B cell (primary cell): Measurements from ENCODE around the gene SPEN. TPM values are rescaled to one million over a fixed set of nuclear protein-coding genes. Genes with fewer than 3 reads are reported as not detected.

Experiments
- ATAC-seq: fragments of 200-7000 bp; cut with Tn5 transposase; one replicate; pipeline ENCODE4 v1.10.0; 2021; ENCODE audit warnings: low read depth, mild to moderate bottlenecking, moderate number of reproducible peaks, moderate library complexity
- CTCF ChIA-PET: fragments of 350-600 bp; sonication (Branson Sonifier 250); formaldehyde crosslinking; loops from one replicate; lab custom pipeline; 2021; ENCODE audit warnings: antibody characterized with exemption, inconsistent platforms; lab: Charles Lee
- POLR2A ChIA-PET: fragments of 350-600 bp; sonication (Branson Sonifier 250); formaldehyde crosslinking; loops from one replicate; lab custom pipeline; 2021; ENCODE audit warnings: antibody characterized with exemption; lab: Charles Lee
- DNase-seq: peaks from one replicate; pipeline ENCODE4 v3.0.0; 2013
- H2AFZ ChIP-seq: 2 replicates; pipeline ENCODE4 v1.6.1; 2012; ENCODE audit warnings: mild to moderate bottlenecking, low read depth, low read length; ENCODE audit not compliant: insufficient read depth, poor library complexity, severe bottlenecking
- H3K27ac ChIP-seq, 2 donors: 1 replicate in 1 of 2; 2 replicates in 1 of 2; pipeline ENCODE4 v1.5.1; 2012 to 2013; ENCODE audit warnings: low read length in 2 of 2, mild to moderate bottlenecking in 2 of 2, moderate library complexity in 1 of 2
- H3K27me3 ChIP-seq, 4 experiments: fragments of 200-600 bp in 1 of 4; sonication (generic) in 1 of 4; replicated peaks in 1 of 4; 1 replicate in 2 of 4; 2 replicates in 2 of 4; pipeline versions ENCODE4 v1.6.1 to v1.7.0; 2013 to 2016; ENCODE audit warnings: low read length in 3 of 4, mild to moderate bottlenecking in 2 of 4, mixed read lengths in 1 of 4, moderate library complexity in 1 of 4; ENCODE audit not compliant: insufficient read depth in 4 of 4, control insufficient read depth in 3 of 4; ENCODE audit errors: control extremely low read depth in 1 of 4
- H3K36me3 ChIP-seq, 2 experiments: replicated peaks in 1 of 2; 1 replicate in 1 of 2; 2 replicates in 1 of 2; pipeline versions ENCODE4 v1.6.1 to v1.7.1; 2013; ENCODE audit warnings: low read length in 1 of 2; ENCODE audit not compliant: insufficient read depth in 2 of 2, control insufficient read depth in 1 of 2; ENCODE audit errors: control extremely low read depth in 1 of 2, extremely low read depth in 1 of 2
- H3K4me1 ChIP-seq, 2 donors: fragments of 200-600 bp in 1 of 2; sonication (generic) in 1 of 2; 1 replicate in 1 of 2; 2 replicates in 1 of 2; pipeline versions ENCODE4 v1.5.1 to v1.6.1; 2013 to 2017; ENCODE audit warnings: low read length in 2 of 2; ENCODE audit not compliant: control insufficient read depth in 2 of 2, insufficient read depth in 2 of 2
- H3K4me2 ChIP-seq: replicated peaks from 2 replicates; pipeline ENCODE3; 2012; ENCODE audit warnings: mild to moderate bottlenecking, low read depth, low read length; ENCODE audit not compliant: poor library complexity, severe bottlenecking
- H3K4me3 ChIP-seq, 5 experiments: fragments of 200-600 bp in 1 of 5; sonication (generic) in 1 of 5; 1 replicate in 3 of 5; 2 replicates in 2 of 5; pipeline versions ENCODE4 v1.5.1 to v1.7.0; 2011 to 2016; ENCODE audit warnings: low read length in 4 of 5, mild to moderate bottlenecking in 4 of 5, low read depth in 2 of 5, control low read depth in 1 of 5, moderate library complexity in 1 of 5; ENCODE audit not compliant: insufficient read depth in 1 of 5; ENCODE audit errors: control extremely low read depth in 1 of 5, extremely low read depth in 1 of 5
- H3K79me2 ChIP-seq: fragments of 200-600 bp; sonication (generic); one replicate; pipeline ENCODE4 v1.6.0; 2016; ENCODE audit warnings: low read length; ENCODE audit not compliant: control insufficient read depth, insufficient read depth
- H3K9ac ChIP-seq: fragments of 200-600 bp; sonication (generic); 2 replicates; pipeline ENCODE4 v1.6.1; 2017; ENCODE audit warnings: mild to moderate bottlenecking, low read length, moderate library complexity
- H3K9me3 ChIP-seq, 3 donors: one replicate each; pipeline versions ENCODE4 v1.6.1 to v1.7.1; 2013; ENCODE audit warnings: low read length in 2 of 3; ENCODE audit not compliant: control insufficient read depth in 2 of 3, insufficient read depth in 1 of 3; ENCODE audit errors: control extremely low read depth in 1 of 3
- H4K20me1 ChIP-seq: 2 replicates; pipeline ENCODE4 v1.6.0; 2012; ENCODE audit warnings: mild to moderate bottlenecking, low read length; ENCODE audit not compliant: insufficient read depth, control insufficient read depth, poor library complexity, severe bottlenecking
- H3K27ac Mint-ChIP-seq: one replicate; pipeline ENCODE4 v1.8.0; 2021; ENCODE audit warnings: mixed read lengths
- H3K27me3 Mint-ChIP-seq: one replicate; pipeline ENCODE4 v1.8.0; 2021; ENCODE audit warnings: mixed read lengths
- H3K4me1 Mint-ChIP-seq: one replicate; pipeline ENCODE4 v1.8.0; 2021; ENCODE audit warnings: mixed read lengths
- H3K4me3 Mint-ChIP-seq: one replicate; pipeline ENCODE4 v1.8.0; 2021; ENCODE audit warnings: mixed read lengths
- H3K9me3 Mint-ChIP-seq: one replicate; pipeline ENCODE4 v1.8.0; 2022; ENCODE audit warnings: mixed read lengths; ENCODE audit not compliant: insufficient read depth
- EZH2 ChIP-seq: IDR thresholded peaks from 2 replicates; pipeline ENCODE4 v1.6.1; 2012; ENCODE audit warnings: borderline replicate concordance, low read depth, mild to moderate bottlenecking, moderate library complexity, low read length; ENCODE audit not compliant: insufficient read depth, poor library complexity, severe bottlenecking
- WGBS: methylation state at CpG from one replicate; pipeline ENCODE4 v1.1.5; 2013; ENCODE audit warnings: missing lambda C conversion rate; ENCODE audit not compliant: insufficient coverage; 5-methylcytosine and 5-hydroxymethylcytosine counted together
- intact Hi-C: fragments of 100-400 bp; cut with micrococcal nuclease; formaldehyde crosslinking; loops from one replicate; pipeline ENCODE4 v1.10.0; 2022
- polyA plus RNA-seq: library from polyadenylated mRNA; depleted of rRNA; stranded (reverse); fragments of >200 nt; gene quantifications from 2 replicates; pipeline ENCODE4 v1.2.3, GENCODE V29; 2012
- total RNA-seq, 2 donors: library from RNA; stranded (reverse); fragments of 120-200 nt in 1 of 2; gene quantifications; 1 replicate in 1 of 2; 2 replicates in 1 of 2; pipeline versions ENCODE4 v1.2.3 to v1.2.4, GENCODE V29; 2013 to 2022
- TF ChIP-seq, protein P1 (sequence below): fragments of 200-600 bp; IDR thresholded peaks from one replicate; pipeline ENCODE4 v1.8.0; 2022; ENCODE audit warnings: antibody characterized with exemption, mild to moderate bottlenecking

SPEN gene
- total and polyA plus RNA-seq, 2 donors (not counting 1 experiment from before 2014, with no cell fraction given): 29.1 to 126 TPM

DNA sequence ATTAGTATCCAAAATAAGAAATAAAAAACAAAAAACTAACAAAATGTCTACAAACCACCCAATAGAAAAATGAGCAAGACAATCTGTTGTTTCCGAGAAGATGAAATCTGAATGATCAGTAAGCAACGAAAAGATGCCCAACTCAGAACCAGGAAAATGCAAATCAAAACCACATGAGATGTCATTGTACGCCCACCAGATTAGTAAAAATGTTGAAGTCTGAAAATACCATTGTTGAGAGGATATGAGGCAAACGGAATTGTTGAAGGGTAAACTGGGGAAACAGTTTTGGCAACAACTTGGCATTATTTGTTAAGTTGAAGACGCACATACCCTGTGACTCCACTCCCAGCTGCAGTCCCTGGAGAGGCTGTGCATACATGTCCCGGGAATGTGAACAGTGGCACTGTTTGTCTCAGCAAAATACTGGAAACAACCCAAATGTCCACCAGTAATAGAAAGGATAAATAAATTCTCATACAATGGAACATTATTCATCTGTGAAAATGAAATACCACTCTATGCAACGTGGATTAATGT, 117.8 kb downstream of the SPEN start:
- no peak for TF ChIP-seq EZH2
- TF ChIP-seq, protein P1, sequence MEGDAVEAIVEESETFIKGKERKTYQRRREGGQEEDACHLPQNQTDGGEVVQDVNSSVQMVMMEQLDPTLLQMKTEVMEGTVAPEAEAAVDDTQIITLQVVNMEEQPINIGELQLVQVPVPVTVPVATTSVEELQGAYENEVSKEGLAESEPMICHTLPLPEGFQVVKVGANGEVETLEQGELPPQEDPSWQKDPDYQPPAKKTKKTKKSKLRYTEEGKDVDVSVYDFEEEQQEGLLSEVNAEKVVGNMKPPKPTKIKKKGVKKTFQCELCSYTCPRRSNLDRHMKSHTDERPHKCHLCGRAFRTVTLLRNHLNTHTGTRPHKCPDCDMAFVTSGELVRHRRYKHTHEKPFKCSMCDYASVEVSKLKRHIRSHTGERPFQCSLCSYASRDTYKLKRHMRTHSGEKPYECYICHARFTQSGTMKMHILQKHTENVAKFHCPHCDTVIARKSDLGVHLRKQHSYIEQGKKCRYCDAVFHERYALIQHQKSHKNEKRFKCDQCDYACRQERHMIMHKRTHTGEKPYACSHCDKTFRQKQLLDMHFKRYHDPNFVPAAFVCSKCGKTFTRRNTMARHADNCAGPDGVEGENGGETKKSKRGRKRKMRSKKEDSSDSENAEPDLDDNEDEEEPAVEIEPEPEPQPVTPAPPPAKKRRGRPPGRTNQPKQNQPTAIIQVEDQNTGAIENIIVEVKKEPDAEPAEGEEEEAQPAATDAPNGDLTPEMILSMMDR: no peak
- H4K20me1 ChIP-seq: no peaks in the 10 kb centered on the region

More for the DNA sequence above, 117.8 kb downstream of the SPEN start:
- Histone ChIP-seq H2AFZ (no peak overlapping the region), H3K9me3 (peaks cover 0 to 4% (median 0%) of the 10 kb centered on the region in 3 donors), H3K4me2 (peak overlapping the region; percentile 72), H3K4me1 (peaks cover 56 to 66% of the 10 kb centered on the region in 2 donors), H3K4me3 (peak overlapping the region in 3 of 5 experiments; percentile 5 to 31 (median 24)), H3K27me3 (no peaks in the 10 kb centered on the region), H3K36me3 (peaks cover 0 to 16% of the 10 kb centered on the region in 2 experiments), H3K9ac (peak overlapping the region; percentile 50), H3K79me2 (peaks cover 67% of the 10 kb centered on the region), H3K27ac (peak overlapping the region; percentile 86 to 88)
- DNase-seq (peak; percentile 68), ATAC-seq (peak; percentile 26)
- Mint-ChIP-seq H3K27me3 (no peaks in the 10 kb centered on the region), H3K4me1 (peaks cover 71% of the 10 kb centered on the region), H3K9me3 (no peaks in the 10 kb centered on the region), H3K4me3 (peak overlapping the region; percentile 74), H3K27ac (peak overlapping the region; percentile 97)
- intact Hi-C loops: loop anchor here (1.0 to 5.0 kb wide), 2 partner anchors 44 to 283 kb away; partner anchors contain the start of gene PLEKHM2
- 17% methylated on average over 1 of the region's 7 CpGs for WGBS
- ChIA-PET POLR2A (interaction anchor here (1.0 to 1.7 kb wide), 4 partner anchors 11 to 131 kb away, joined by 3 to 6 read pairs (median 4); partner anchors contain the start of genes SPEN and ZBTB17), CTCF (interaction anchor here (1.0 to 3.2 kb wide), 4 partner anchors 16 to 150 kb away, joined by 3 to 14 read pairs (median 6); no protein-coding TSS in a partner anchor)
